Heart right ventricle (tissue), 16 donors: Measurements from ENCODE around the gene SS18L1. TPM values are rescaled to one million over a fixed set of nuclear protein-coding genes. Genes with fewer than 3 reads are reported as not detected.

Experiments
- ATAC-seq, 8 donors: fragments of 200-7000 bp; cut with Tn5 transposase; one replicate each; pipeline ENCODE4 v1.9.1; 2020; ENCODE audit warnings: mild to moderate bottlenecking in 8 of 8, moderate library complexity in 8 of 8, moderate number of reproducible peaks in 1 of 8
- DNase-seq, 2 donors: peaks; one replicate each; pipeline ENCODE4 v3.0.0-alpha.2; 2020
- H3K27ac ChIP-seq, 10 donors: fragments of 200-600 bp; sonication (generic) in 2 of 10; one replicate each; pipeline versions ENCODE4 v1.5.0 to v1.8.0; 2020 to 2022; ENCODE audit warnings: mild to moderate bottlenecking in 3 of 10
- H3K27me3 ChIP-seq, 7 donors: fragments of 200-600 bp; one replicate each; pipeline ENCODE4 v1.8.0; 2021 to 2022; ENCODE audit warnings: mild to moderate bottlenecking in 2 of 7
- H3K36me3 ChIP-seq, 9 donors: fragments of 200-600 bp; sonication (generic) in 1 of 9; one replicate each; pipeline versions ENCODE4 v1.5.0 to v1.8.0; 2020 to 2022; ENCODE audit warnings: mild to moderate bottlenecking in 2 of 9
- H3K4me1 ChIP-seq, 9 donors: fragments of 200-600 bp; sonication (generic) in 1 of 9; one replicate each; pipeline versions ENCODE4 v1.5.0 to v1.8.0; 2020 to 2022; ENCODE audit warnings: mild to moderate bottlenecking in 4 of 9
- H3K4me3 ChIP-seq, 10 donors: fragments of 200-600 bp; sonication (generic) in 2 of 10; one replicate each; pipeline versions ENCODE4 v1.5.0 to v1.8.0; 2020 to 2022; ENCODE audit warnings: mild to moderate bottlenecking in 7 of 10, moderate library complexity in 2 of 10
- H3K9me3 ChIP-seq, 11 donors: fragments of 200-600 bp in 10 of 11; sonication (generic) in 2 of 11; one replicate each; pipeline versions ENCODE4 v1.5.0 to v1.8.0; 2013 to 2022; ENCODE audit warnings: mild to moderate bottlenecking in 2 of 11, control low read depth in 1 of 11, moderate library complexity in 1 of 11
- WGBS, 2 donors: extraction: QIAGEN DNeasy Blood & Tissue Kit; methylation state at CpG; one replicate each; pipeline ENCODE4 v1.1.7; 2013; ENCODE audit warnings: inconsistent platforms in 1 of 2; 5-methylcytosine and 5-hydroxymethylcytosine counted together
- intact Hi-C, 10 donors: fragments of 100-400 bp; cut with DNase I; formaldehyde crosslinking; loops; one replicate each; pipeline versions ENCODE4 v1.11.1 to v1.14.2; 2022
- polyA plus RNA-seq, 2 donors: library from polyadenylated mRNA; stranded (reverse); fragments of 200-250 nt; gene quantifications; one replicate each; pipeline ENCODE4 v1.2.3, GENCODE V29; 2013
- total RNA-seq, 10 donors: library from RNA; stranded (reverse); fragmentation: NEBNext Ultra II Directional in 3 of 10; extraction: Animal tissue kit (Norgen Biotek cat#: 25700) in 3 of 10; gene quantifications; one replicate each; pipeline versions ENCODE4 v1.2.1 to v1.2.4, GENCODE V29; 2021 to 2023
- TF ChIP-seq, protein P1 (sequence below), 9 donors: fragments of 200-600 bp; sonication (generic) in 2 of 9; IDR thresholded peaks; one replicate each; pipeline versions ENCODE4 v1.5.0 to v1.8.0; 2021 to 2022; ENCODE audit warnings: antibody characterized with exemption in 9 of 9, mild to moderate bottlenecking in 5 of 9, moderate library complexity in 1 of 9
- donor health status: Arrhythmogenic right ventricular cardiomyopathy.
- donor health status: ischemic (EF 13 %, LVEDD 7.1; RV severe dilation, severe dysfunction).
- donor health status: healthy with polysubstance abuse.
- donor health status: DM: no; HTN: yes; CAD: no.
- donor health status: DM: no; HTN: no; CAD: no.
- donor health status: ischemic (EF 25% LVEDD 6.9; RV normal size, moderate dysfunction).
- donor health status: ischemic (EF 25% LVEDD 5.7; RV mildly dilated, moderate dysfunction).
- donor health status: healthy.
- donor health status: DM: yes; HTN: yes; CAD: no.
- donor health status: Ischemic cardiomyopathy.
- donor health status: ischemic (EF 35%, LVEDD 5.7; RV mildly dilated, moderate dysfunction).
- donor health status: nonischemic (EF 11% LVEDD 7.7; RV severe dilation, severe dysfunction).
- donor health status: DM: yes; HTN: yes; CAD: no.
- donor health status: PGD.
- donor health status: ischemic (EF 29% LVEDD 5.4; RV normal size, mild dysfunction).
- donor health status: nonischemic (EF 23%, LVEDD 6.1; RV moderate dilation, normal function).

Gene SS18L1
- total and polyA plus RNA-seq, 12 donors: 5.2 to 22.3 (median 7.4) TPM

DNA sequence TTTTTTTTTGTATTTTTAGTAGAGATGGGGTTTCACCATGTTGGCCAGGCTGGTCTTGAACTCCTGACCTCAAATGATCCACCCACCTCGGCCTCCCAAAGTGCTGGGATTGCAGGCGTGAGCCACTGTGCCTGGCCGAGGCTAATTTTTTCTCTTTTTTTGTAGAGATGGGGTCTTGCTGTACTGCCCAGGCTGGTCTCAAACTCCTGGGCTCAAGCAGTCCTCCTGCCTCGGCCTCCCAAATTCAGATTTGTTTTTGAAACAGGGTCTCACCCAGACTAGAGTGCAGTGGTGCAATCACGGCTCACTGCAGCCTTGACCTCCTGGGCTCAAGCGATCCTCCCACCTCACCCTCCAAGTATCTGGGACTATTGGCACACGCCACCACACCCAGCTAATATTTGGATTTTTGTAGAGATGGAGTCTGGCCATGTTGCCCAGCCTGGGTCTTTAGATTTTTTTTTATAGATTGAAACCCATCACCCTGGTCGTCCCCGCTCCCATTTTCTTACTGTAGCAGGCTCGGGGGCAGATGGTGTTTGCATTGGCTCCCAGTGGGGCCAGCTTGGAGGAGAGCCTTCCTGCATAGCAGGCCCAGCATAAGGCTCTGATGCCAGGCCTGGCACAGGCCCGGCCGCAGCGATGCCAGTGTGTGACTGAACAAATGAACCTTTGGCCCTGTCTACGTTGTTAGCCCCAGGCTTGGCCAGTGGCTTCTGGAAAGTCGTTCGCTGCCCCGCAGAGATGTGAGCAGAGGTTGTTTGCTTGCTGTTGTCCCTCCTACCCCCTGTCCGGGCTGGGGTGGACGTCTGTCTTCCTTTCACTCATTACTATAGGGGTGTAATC is 35.0 kb downstream of the SS18L1 start:
- no peak overlapping the region for H3K27ac ChIP-seq
- intact Hi-C loops: no loop called here
- H3K4me1 ChIP-seq: peaks cover 0 to 12% (median 10%) of the 10 kb centered on the region in 9 donors
- peaks cover 0 to 68% (median 0%) of the 10 kb centered on the region in 9 donors for H3K36me3 ChIP-seq
- 94 to 96% methylated on average over 19 of the region's 19 CpGs for WGBS, 2 donors
- TF ChIP-seq, protein P1, sequence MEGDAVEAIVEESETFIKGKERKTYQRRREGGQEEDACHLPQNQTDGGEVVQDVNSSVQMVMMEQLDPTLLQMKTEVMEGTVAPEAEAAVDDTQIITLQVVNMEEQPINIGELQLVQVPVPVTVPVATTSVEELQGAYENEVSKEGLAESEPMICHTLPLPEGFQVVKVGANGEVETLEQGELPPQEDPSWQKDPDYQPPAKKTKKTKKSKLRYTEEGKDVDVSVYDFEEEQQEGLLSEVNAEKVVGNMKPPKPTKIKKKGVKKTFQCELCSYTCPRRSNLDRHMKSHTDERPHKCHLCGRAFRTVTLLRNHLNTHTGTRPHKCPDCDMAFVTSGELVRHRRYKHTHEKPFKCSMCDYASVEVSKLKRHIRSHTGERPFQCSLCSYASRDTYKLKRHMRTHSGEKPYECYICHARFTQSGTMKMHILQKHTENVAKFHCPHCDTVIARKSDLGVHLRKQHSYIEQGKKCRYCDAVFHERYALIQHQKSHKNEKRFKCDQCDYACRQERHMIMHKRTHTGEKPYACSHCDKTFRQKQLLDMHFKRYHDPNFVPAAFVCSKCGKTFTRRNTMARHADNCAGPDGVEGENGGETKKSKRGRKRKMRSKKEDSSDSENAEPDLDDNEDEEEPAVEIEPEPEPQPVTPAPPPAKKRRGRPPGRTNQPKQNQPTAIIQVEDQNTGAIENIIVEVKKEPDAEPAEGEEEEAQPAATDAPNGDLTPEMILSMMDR (IDR thresholded peaks at IDR 0.05): no peak
- H3K9me3 ChIP-seq: no peaks in the 10 kb centered on the region
- no peak for DNase-seq
- no peaks in the 10 kb centered on the region for H3K27me3 ChIP-seq
- ATAC-seq: no peak
- H3K4me3 ChIP-seq: no peak overlapping the region

DNA sequence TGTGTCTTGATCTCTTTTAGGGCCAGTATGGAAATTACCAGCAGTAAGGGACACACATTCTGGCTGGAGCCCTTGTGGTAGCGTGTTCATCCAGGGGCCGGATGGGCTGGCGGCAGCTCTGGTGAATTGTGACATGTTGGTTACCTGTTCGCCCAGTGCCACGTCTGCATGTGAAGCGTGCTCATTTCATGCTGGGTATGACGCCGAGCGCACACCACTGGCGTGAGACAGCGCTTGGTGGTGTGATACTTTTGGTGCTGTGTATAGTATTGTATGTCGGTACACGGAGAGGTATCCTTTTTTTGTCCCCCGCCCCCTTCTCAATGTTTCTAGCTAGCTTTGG is 35.6 kb downstream of the SS18L1 start:
- 97 to 98% methylated on average over 14 of the region's 14 CpGs for WGBS, 2 donors
- no peak overlapping the region for H3K27ac ChIP-seq
- H3K9me3 ChIP-seq: no peaks in the 10 kb centered on the region
- TF ChIP-seq, protein P1 (IDR thresholded peaks at IDR 0.05): no peak
- no peak overlapping the region for H3K4me3 ChIP-seq
- intact Hi-C loops: no loop called here
- peaks cover 0 to 62% (median 0%) of the 10 kb centered on the region in 9 donors for H3K36me3 ChIP-seq
- no peaks in the 10 kb centered on the region for H3K27me3 ChIP-seq
- peaks cover 0 to 18% (median 16%) of the 10 kb centered on the region in 9 donors for H3K4me1 ChIP-seq
- ATAC-seq (no peak), DNase-seq (no peak)

DNA sequence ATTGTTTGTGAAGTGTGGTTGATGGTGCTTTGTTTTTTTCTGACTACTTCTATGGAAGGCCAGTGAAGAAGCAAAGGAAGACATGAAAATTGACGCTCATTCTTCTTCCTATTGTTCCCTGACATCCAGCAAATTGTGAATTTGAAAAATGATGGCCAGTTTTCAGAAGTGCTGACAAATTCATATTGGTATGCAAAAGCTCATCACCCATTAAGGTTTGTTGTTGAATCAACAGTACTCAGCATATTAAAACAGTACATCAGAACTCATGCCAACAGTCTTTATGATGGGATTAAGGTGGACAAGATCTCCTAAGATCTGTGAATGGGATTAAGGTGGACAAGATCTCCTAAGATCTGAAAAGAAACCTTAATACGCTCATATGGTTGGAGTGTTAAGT is 38.2 kb downstream of the SS18L1 start:
- Histone ChIP-seq H3K27ac (peak overlapping the region in 5 of 10 donors; percentile 93 to 98 (median 95)), H3K27me3 (no peaks in the 10 kb centered on the region), H3K9me3 (no peaks in the 10 kb centered on the region), H3K4me3 (peak overlapping the region in 8 of 10 donors; percentile 63 to 98 (median 92)), H3K36me3 (peaks cover 0 to 35% (median 0%) of the 10 kb centered on the region in 9 donors), H3K4me1 (peaks cover 0 to 42% (median 21%) of the 10 kb centered on the region in 9 donors)
- 89 to 97% methylated on average over 2 of the region's 2 CpGs for WGBS, 2 donors
- no peak for DNase-seq
- no peak for ATAC-seq
- TF ChIP-seq, protein P1 (IDR thresholded peaks at IDR 0.05): no peak
- intact Hi-C loops: loop anchor here in 6 of 10 donors (1.0 to 10.0 kb wide), 8 partner anchors 35 to 203 kb away; partner anchors contain the start of genes OSBPL2 (in 2 of the 6), PSMA7 (in 2 of the 6), RPS21 (in 2 of the 6) and SS18L1 (in 2 of the 6)

DNA sequence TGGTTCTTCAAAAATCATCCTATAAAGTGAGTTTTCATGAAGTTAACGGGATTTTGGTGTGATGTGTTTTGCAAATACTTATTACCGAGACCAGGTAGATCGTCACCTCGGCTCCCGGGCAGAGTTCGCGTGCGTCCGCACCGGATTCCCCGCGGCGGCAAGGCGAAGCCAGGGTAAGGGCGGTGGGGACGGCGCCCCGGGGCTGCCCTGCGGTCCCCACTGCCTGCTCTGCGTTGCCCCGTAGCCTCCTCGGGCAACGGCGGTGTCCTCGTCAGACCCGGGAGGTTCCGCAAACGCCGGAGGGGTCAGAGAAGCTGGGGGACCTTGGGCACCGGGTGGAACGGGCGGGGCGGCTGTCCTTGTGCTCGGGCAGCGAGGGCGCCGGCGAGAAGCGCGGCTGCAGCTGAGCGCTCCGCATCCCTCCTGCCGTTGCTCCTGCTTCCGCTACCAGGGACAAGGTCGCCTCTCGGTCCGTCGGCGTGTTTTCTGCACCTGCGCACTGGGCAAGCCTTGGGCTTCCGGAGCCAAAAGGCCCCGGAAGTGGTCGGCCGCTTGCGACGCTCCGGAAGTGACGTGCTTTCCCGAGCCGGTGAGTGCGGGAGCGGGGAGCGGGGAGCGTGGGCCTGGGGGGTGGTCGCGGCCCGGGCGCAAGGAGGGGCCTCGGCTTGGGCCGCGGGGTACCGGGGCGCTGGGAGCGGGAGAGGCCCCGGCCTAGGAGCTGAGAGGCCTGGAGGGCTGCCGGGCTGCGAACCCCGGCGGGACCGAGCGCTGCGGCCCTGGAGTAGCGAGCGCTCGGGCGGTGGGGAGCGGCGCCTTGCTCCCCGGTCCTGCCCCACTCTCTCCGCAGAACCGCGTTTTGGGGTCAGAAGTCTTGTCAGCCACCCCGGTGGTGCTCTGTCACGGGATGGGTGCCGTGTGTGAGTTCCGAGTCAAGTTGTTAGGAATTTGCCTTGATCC is 39.2 kb downstream of the SS18L1 start, which contains the start of gene MTG2:
TSS of gene MTG2 (plus strand) at position 560 of the 957 bp plus-strand sequence. CDS start 10,393 bp downstream, outside the sequence.
- Histone ChIP-seq H3K27ac (peak within 1 kb of the TSS; percentile 79 to 98 (median 94)), H3K9me3 (no peaks in the 10 kb centered on the region), H3K27me3 (no peaks in the 10 kb centered on the region), H3K4me1 (peaks cover 0 to 52% (median 29%) of the 10 kb centered on the region in 9 donors), H3K4me3 (peak within 1 kb of the TSS; percentile 51 to 98 (median 92)), H3K36me3 (peaks cover 0 to 29% (median 0%) of the 10 kb centered on the region in 9 donors)
- peak; percentile 97 to 99 (median 98) for ATAC-seq
- TF ChIP-seq, protein P1 (IDR thresholded peaks at IDR 0.05): peak in 2 of 9 donors; percentile 13 to 15
- intact Hi-C loops: loop anchor here in 6 of 10 donors (1.0 to 10.0 kb wide), 8 partner anchors 35 to 202 kb away; partner anchors contain the start of genes OSBPL2 (in 2 of the 6), PSMA7 (in 2 of the 6), RPS21 (in 2 of the 6) and SS18L1 (in 2 of the 6)
- DNase-seq: peak; percentile 95
- 0% methylated on average over 81 to 96 of the region's 96 CpGs for WGBS, 2 donors
